ENCODE data around the gene FCF1.

The FCF1 gene, protein sequence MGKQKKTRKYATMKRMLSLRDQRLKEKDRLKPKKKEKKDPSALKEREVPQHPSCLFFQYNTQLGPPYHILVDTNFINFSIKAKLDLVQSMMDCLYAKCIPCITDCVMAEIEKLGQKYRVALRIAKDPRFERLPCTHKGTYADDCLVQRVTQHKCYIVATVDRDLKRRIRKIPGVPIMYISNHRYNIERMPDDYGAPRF

DNA sequence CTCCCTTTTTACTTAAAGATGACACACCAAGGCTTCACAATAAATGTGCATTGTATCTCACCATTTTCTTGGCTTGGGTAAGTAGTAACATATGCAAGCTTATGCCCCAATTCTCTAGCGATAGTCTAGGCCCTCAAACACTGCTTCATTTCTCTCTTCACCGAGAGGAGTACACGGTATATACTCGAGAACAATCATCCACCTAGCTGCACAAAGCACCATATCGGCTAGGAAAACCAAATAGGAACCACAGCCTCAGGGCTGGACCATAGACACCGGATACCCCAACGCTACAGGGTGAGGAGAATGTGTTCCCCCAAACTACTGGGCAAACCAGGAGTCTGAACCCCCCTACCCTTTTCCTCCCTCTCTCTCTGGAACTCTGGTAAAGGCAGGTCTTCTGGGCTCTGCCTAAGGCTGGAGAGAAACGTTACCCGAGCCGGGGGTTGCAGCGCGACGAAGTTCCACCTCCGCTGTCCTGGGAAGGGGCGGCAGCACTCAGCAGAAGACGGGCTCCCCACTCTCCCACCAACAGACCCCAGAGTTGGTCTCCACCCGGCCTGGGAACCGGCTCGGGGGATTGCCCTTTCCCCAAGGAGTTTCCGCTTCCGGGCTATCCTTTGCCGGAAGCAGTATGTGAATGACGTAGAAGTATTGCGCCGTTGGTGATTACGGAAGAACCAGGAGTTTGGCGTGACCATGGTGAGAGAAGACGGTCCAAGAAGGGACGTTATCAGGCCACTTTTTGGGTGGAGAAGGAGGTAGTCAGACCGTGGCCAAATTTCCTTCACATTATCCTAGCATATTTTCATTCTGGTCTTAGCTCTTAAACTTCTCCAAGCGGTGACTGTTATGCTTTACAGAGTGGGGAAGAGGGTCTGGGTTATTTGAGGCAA lies at the start of gene FCF1, which contains the start of gene AREL1:
Gene FCF1, plus strand, starts transcription at position 646 of the 896 bp plus-strand sequence. Its CDS starts 54 bp downstream, at position 700.
Gene AREL1, minus strand, starts transcription at position 582 of the 896 bp plus-strand sequence. CDS start 27,465 bp downstream, outside the sequence.
- TF ChIP-seq SUZ12 (IDR thresholded peaks at IDR 0.05) (no peak), BHLHE40 (IDR thresholded peaks at IDR 0.05; ENCODE audit: borderline replicate concordance) (no peak), SP1 (IDR thresholded peaks at IDR 0.05) (no peak), NFRKB (IDR thresholded peaks at IDR 0.05) (no peak), FOXM1 (IDR thresholded peaks at IDR 0.05; ENCODE audit: borderline replicate concordance) (no peak), ZNF384 (IDR thresholded peaks at IDR 0.05) (no peak), TARDBP (IDR thresholded peaks at IDR 0.05) (peak; percentile 74), LEF1 (IDR thresholded peaks at IDR 0.05; ENCODE audit: borderline replicate concordance) (no peak), L3MBTL2 (conservative IDR thresholded peaks at IDR 0.05) (no peak), CTBP1 (IDR thresholded peaks at IDR 0.05; ENCODE audit: borderline replicate concordance) (no peak), ARNT (IDR thresholded peaks at IDR 0.05) (no peak), FOXA1 (IDR thresholded peaks at IDR 0.05) (no peak), FOXK2 (IDR thresholded peaks at IDR 0.05) (no peak), ELF4 (IDR thresholded peaks at IDR 0.05) (peak; percentile 86), HDGF (IDR thresholded peaks at IDR 0.05; ENCODE audit: borderline replicate concordance) (no peak)
- TF ChIP-seq, protein P1, sequence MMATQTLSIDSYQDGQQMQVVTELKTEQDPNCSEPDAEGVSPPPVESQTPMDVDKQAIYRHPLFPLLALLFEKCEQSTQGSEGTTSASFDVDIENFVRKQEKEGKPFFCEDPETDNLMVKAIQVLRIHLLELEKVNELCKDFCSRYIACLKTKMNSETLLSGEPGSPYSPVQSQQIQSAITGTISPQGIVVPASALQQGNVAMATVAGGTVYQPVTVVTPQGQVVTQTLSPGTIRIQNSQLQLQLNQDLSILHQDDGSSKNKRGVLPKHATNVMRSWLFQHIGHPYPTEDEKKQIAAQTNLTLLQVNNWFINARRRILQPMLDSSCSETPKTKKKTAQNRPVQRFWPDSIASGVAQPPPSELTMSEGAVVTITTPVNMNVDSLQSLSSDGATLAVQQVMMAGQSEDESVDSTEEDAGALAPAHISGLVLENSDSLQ (IDR thresholded peaks at IDR 0.05) = peak; percentile 52; the same call in 1 of the 2 replicates
- ChIA-PET CTCF (no interaction called here), POLR2A (no interaction called here)
- peak; percentile 93 for DNase-seq (ENCODE audit: extremely low spot score)

DNA sequence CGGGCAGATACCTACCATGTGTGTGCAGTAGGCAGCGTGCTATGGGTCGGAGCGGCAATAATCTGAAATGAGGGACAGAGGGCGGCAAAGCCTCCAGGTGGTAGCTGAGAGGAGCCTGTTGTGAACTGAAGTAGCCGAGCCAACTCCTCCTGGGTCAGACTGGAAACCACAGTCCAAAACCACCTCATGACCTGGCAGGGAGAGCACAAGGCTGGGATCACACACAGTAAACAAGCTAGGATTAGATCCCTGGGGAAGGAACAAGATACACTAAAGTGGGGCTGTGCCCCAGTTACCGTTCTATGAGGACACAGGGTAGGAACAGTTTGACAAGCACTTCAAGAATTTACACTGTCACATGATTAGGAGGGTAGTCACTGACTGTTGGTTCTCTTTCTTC lies 49.1 kb upstream of the FCF1 start:
- no peak for DNase-seq (ENCODE audit: extremely low spot score)
- ChIA-PET POLR2A (no interaction called here), CTCF (no interaction called here)
- TF ChIP-seq, protein P1 (IDR thresholded peaks at IDR 0.05) = no peak
- TF ChIP-seq FOXM1 (IDR thresholded peaks at IDR 0.05; ENCODE audit: borderline replicate concordance) = no peak

DNA sequence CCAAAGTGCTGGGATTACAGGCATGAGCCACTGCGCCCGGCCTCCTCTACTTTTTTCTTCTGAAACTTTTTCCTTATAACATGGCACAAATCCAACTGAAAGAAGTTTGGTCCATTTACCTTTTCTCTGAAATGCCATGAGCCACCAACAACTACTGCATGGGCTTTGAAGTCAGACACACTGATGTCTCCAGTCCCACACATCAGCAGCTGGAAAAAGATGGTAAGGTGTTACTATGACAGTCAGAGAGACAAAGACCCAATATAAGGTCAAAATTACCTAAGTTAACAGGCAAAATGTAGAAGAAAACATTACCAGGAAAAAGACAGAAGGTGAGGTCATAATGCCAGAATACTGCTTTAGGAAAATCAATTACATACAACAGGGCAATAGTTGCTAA lies 48.2 kb upstream of the FCF1 start:
- TF ChIP-seq NFRKB (IDR thresholded peaks at IDR 0.05) = no peak
- no peak for TF ChIP-seq CTBP1 (IDR thresholded peaks at IDR 0.05; ENCODE audit: borderline replicate concordance)
- TF ChIP-seq FOXA1 (IDR thresholded peaks at IDR 0.05) = no peak
- TF ChIP-seq FOXM1 (IDR thresholded peaks at IDR 0.05; ENCODE audit: borderline replicate concordance) = no peak
- no peak for TF ChIP-seq ARNT (IDR thresholded peaks at IDR 0.05)
- TF ChIP-seq ZNF384 (IDR thresholded peaks at IDR 0.05) = no peak
- TF ChIP-seq LEF1 (IDR thresholded peaks at IDR 0.05; ENCODE audit: borderline replicate concordance) = no peak
- TF ChIP-seq TARDBP (IDR thresholded peaks at IDR 0.05) = no peak
- TF ChIP-seq, protein P1 (IDR thresholded peaks at IDR 0.05) = no peak
- no peak for TF ChIP-seq HDGF (IDR thresholded peaks at IDR 0.05; ENCODE audit: borderline replicate concordance)
- no peak for TF ChIP-seq SUZ12 (IDR thresholded peaks at IDR 0.05)
- TF ChIP-seq SP1 (IDR thresholded peaks at IDR 0.05) = no peak
- TF ChIP-seq FOXK2 (IDR thresholded peaks at IDR 0.05) = no peak
- no peak for TF ChIP-seq BHLHE40 (IDR thresholded peaks at IDR 0.05; ENCODE audit: borderline replicate concordance)
- CTCF ChIA-PET = no interaction called here
- no peak for DNase-seq (ENCODE audit: extremely low spot score)
- POLR2A ChIA-PET = no interaction called here

DNA sequence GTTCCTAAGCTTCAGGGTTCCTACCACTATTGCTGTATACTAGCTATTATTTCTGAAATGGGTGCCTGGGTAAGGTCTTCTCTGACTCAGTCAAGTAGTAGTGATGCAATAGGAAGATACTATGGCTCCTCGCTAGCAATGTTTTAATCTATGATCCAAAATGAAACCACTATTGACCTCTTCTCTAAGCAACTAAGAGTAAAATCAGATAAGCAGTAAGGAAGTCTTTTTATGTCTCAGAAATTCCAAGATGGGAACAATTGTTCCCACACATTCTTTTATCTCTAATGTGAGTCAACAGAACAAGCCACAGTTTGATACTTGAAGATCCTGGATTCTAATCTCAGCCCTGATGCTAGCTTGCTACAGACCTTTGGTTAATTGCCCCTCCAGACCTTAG lies 45.2 kb upstream of the FCF1 start:
- ChIA-PET POLR2A (no interaction called here), CTCF (no interaction called here)
- DNase-seq (ENCODE audit: extremely low spot score) = no peak
- TF ChIP-seq FOXA1 (IDR thresholded peaks at IDR 0.05) (no peak), ARNT (IDR thresholded peaks at IDR 0.05) (no peak), SUZ12 (IDR thresholded peaks at IDR 0.05) (no peak), NFRKB (IDR thresholded peaks at IDR 0.05) (no peak), FOXM1 (IDR thresholded peaks at IDR 0.05; ENCODE audit: borderline replicate concordance) (no peak), BHLHE40 (IDR thresholded peaks at IDR 0.05; ENCODE audit: borderline replicate concordance) (no peak), TARDBP (IDR thresholded peaks at IDR 0.05) (no peak)

DNA sequence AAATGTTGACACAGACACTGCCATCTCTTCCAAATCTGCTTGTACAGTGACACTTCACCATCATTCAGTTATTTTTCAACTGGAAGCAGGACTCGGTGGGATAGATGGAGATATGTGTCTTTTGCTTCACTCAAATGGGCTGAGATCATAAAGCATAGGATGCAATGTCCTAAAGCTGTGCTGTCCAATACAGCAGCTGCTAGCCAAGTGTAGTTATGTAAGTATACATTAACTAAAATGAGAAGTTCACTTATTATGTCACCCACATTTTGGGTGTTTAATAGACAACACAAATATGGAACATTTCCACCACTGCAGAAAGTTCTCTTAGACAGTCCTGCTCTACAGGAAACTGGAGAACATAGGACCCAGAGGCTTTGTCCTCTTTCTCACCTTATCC lies 43.7 kb upstream of the FCF1 start:
- CTCF ChIA-PET = no interaction called here
- POLR2A ChIA-PET = no interaction called here
- TF ChIP-seq ZNF384 (IDR thresholded peaks at IDR 0.05) (no peak), FOXA1 (IDR thresholded peaks at IDR 0.05) (no peak), LEF1 (IDR thresholded peaks at IDR 0.05; ENCODE audit: borderline replicate concordance) (no peak), TARDBP (IDR thresholded peaks at IDR 0.05) (no peak), SUZ12 (IDR thresholded peaks at IDR 0.05) (no peak), ELF4 (IDR thresholded peaks at IDR 0.05) (no peak)
- TF ChIP-seq, protein P1 (IDR thresholded peaks at IDR 0.05) = no peak
- no peak for DNase-seq (ENCODE audit: extremely low spot score)
